Measurements from ENCODE around the gene TTBK1.

Gene TTBK1

GRCh38 chr6:43267619-43268354, 24.5 kb downstream of the TTBK1 start:
- TF ChIP-seq POLR2AphosphoS5 (IDR thresholded peaks at IDR 0.05; ENCODE audit: low read depth) (no peak), SPI1 (IDR thresholded peaks at IDR 0.05; ENCODE audit: borderline replicate concordance, low read depth) (no peak), CTCF (IDR thresholded peaks at IDR 0.05; ENCODE audit: insufficient read depth, low read length) (no peak), GABPA (IDR thresholded peaks at IDR 0.05; ENCODE audit: low read depth) (no peak), REST (IDR thresholded peaks at IDR 0.05; ENCODE audit: insufficient replicate concordance, low read depth) (no peak)
- no peak overlapping the region for H3K27ac ChIP-seq (replicated peaks)
- H3K4me3 ChIP-seq (replicated peaks; ENCODE audit: insufficient read depth, low read length): no peak overlapping the region
- no peak for DNase-seq (ENCODE audit: low read depth in 1 of 2, low spot score in 1 of 2)
- H3K27me3 ChIP-seq (ENCODE audit: insufficient read depth, poor library complexity, severe bottlenecking): peaks cover 38% of the 10 kb centered on the region

GRCh38 chr6:43268355-43268700, 25.0 kb downstream of the TTBK1 start:
- no peak overlapping the region for H3K4me3 ChIP-seq (replicated peaks; ENCODE audit: insufficient read depth, low read length)
- no peak for DNase-seq (ENCODE audit: low read depth in 1 of 2, low spot score in 1 of 2)
- peaks cover 43% of the 10 kb centered on the region for H3K27me3 ChIP-seq (ENCODE audit: insufficient read depth, poor library complexity, severe bottlenecking)
- TF ChIP-seq REST (IDR thresholded peaks at IDR 0.05; ENCODE audit: insufficient replicate concordance, low read depth) (no peak), POLR2AphosphoS5 (IDR thresholded peaks at IDR 0.05; ENCODE audit: low read depth) (no peak), SPI1 (IDR thresholded peaks at IDR 0.05; ENCODE audit: borderline replicate concordance, low read depth) (no peak), CTCF (IDR thresholded peaks at IDR 0.05; ENCODE audit: insufficient read depth, low read length) (no peak), GABPA (IDR thresholded peaks at IDR 0.05; ENCODE audit: low read depth) (no peak)
- H3K27ac ChIP-seq (replicated peaks): no peak overlapping the region

GRCh38 chr6:43268782-43269272, 25.5 kb downstream of the TTBK1 start:
- H3K4me3 ChIP-seq (replicated peaks; ENCODE audit: insufficient read depth, low read length): no peak overlapping the region
- peaks cover 47% of the 10 kb centered on the region for H3K27me3 ChIP-seq (ENCODE audit: insufficient read depth, poor library complexity, severe bottlenecking)
- DNase-seq (ENCODE audit: low read depth in 1 of 2, low spot score in 1 of 2): no peak
- no peak for TF ChIP-seq REST (IDR thresholded peaks at IDR 0.05; ENCODE audit: insufficient replicate concordance, low read depth)
- no peak for TF ChIP-seq POLR2AphosphoS5 (IDR thresholded peaks at IDR 0.05; ENCODE audit: low read depth)
- TF ChIP-seq CTCF (IDR thresholded peaks at IDR 0.05; ENCODE audit: insufficient read depth, low read length): no peak
- TF ChIP-seq SPI1 (IDR thresholded peaks at IDR 0.05; ENCODE audit: borderline replicate concordance, low read depth): no peak
- no peak for TF ChIP-seq GABPA (IDR thresholded peaks at IDR 0.05; ENCODE audit: low read depth)
- H3K27ac ChIP-seq (replicated peaks): no peak overlapping the region
